Measurements from ENCODE around the gene SYNPO.

GRCh38 chr5:150623878-150624216, 16.6 kb upstream of the SYNPO start:
- TF ChIP-seq, protein P1, sequence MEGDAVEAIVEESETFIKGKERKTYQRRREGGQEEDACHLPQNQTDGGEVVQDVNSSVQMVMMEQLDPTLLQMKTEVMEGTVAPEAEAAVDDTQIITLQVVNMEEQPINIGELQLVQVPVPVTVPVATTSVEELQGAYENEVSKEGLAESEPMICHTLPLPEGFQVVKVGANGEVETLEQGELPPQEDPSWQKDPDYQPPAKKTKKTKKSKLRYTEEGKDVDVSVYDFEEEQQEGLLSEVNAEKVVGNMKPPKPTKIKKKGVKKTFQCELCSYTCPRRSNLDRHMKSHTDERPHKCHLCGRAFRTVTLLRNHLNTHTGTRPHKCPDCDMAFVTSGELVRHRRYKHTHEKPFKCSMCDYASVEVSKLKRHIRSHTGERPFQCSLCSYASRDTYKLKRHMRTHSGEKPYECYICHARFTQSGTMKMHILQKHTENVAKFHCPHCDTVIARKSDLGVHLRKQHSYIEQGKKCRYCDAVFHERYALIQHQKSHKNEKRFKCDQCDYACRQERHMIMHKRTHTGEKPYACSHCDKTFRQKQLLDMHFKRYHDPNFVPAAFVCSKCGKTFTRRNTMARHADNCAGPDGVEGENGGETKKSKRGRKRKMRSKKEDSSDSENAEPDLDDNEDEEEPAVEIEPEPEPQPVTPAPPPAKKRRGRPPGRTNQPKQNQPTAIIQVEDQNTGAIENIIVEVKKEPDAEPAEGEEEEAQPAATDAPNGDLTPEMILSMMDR (IDR thresholded peaks at IDR 0.05 in 4 of 5, conservative IDR thresholded peaks at IDR 0.05 in 1 of 5) = no peak
- TF ChIP-seq POLR2A (IDR thresholded peaks at IDR 0.05) = no peak
